SW480 (cell line): ENCODE data around the gene FLT1.

Experiments
- DNase-seq: peaks from one replicate; pipeline ENCODE4 v3.0.0-alpha.2; 2016; ENCODE audit warnings: low spot score

Gene FLT1

DNA sequence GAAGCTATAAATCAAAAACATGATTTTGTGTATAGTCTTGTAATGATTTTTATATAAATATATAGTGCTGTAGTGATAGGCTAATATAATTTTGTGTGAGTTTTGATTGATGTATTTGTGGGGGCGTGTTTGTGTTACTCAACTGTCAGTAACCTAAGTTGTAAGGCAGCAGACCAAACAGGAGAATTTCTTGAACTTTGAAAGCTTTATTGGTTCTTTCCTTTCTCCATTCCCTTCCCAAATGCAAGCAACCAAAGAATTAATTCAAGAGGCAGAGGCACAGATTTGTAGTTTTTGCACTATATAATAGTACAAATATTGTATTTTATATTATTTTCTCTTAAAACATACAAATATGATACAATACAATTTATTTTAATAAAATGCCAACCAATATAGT, 109.6 kb downstream of the FLT1 start:
- DNase-seq, result no peak

DNA sequence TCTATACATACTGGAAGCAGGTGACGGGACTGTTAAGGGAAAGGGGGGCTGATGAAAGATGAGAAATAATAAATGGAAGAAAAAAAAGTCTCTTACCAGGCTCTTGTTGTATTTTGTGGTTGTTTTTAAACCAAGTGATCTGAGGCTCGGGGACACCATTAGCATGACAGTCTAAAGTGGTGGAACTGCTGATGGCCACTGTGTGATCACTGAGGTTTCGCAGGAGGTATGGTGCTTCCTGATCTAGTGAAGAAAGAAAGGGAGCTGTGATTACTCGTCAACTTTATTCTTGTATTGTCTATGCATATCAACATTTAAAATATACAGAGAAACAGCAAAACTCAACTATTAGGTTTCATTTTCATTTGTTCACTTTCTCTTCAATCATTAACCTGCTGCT, 110.1 kb downstream of the FLT1 start:
- no peak for DNase-seq

GRCh38 chr13:28380319-28380718, 114.6 kb downstream of the FLT1 start:
- DNase-seq, result no peak

DNA sequence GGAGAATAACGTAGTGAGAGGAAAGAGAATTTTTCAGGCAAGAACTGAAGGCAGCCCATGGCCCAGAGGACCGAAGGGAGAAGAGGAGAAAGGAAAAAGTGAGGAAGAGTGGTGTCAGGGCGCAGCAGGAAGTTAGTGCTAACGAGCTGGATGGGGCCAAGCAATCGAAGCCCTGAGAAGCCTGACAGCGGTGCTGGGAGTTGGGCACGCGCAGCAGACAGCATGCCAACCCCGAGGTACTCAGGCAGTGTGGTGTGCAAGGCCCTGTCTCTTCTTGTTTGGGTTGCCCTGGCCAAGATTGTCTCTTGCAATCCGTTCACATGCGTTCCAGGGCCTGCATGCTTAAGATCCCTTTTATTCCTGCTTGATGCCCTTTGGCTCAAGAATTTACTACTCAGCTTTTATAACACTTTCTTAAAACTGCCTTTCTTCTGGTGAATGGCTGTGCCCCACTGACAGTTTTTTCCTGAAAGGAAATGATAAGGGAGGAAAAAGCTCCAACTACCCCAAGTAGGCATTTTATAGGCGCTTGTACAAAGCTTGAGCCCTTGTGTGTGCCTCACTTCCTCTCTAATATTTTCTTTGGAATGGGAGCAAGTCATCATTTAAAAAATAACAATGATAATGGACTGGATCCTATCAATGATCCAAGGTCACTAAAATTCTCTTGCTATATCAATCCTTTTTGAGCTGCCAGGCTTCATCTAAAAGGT, 115.4 kb downstream of the FLT1 start:
- DNase-seq, result no peak

DNA sequence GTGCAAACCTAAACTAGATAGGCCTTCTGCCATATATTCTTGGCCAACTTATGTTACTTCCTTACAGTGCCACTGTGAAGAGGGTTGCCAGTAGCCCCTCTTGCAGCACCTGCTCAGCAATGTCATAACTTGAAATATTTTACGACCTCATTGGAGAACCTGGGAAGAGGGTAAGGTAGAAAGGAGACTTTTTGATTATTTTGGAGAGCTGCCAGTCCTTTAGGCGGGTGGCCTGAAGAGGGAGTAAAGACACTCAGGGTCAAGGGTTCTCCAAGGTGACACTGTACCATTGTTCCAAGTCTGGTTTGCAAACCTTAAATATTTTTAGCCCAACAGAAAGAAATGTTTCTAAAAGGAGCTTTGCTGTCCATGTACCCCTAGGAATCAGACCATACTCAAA, 118.3 kb downstream of the FLT1 start:
- DNase-seq, result no peak

DNA sequence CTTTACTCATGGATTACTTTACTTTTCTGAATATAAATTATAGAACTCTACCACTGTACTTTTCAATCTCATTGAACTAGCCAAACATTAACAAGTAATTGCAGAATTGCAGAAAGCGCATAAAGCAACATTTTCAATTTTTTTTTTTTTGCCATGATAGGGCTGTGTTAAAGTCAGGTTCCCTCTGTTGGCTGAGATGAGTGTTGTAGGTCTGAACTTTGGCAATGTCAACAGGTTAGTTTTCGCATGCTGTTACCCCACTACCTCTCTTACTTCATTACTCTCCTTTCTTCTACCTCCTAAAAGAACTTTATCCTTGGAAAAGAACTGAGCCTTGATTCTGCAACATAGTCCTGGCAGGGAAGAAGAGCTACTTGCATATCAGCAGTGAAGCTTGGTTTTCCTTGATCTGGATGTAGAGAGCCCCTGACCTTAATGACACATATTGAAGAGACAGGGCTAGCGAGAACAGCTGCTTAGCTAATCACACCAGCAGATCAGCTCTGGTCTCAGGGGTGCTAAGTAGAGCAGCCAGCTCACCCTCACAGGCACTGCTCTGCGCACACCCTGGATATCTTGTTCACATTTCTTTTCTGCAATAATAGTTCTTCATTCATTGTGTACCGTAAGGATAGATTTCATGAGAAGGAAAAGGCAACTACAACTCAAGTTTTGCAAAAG, 119.5 kb downstream of the FLT1 start:
- DNase-seq, result no peak

GRCh38 chr13:28373810-28374209, 121.1 kb downstream of the FLT1 start:
- no peak for DNase-seq

- no peak for DNase-seq
These were observed 124.5 kb downstream of the FLT1 start for GRCh38 chr13:28370448-28370847.

GRCh38 chr13:28358708-28359107, 136.2 kb downstream of the FLT1 start:
- DNase-seq, result no peak

DNA sequence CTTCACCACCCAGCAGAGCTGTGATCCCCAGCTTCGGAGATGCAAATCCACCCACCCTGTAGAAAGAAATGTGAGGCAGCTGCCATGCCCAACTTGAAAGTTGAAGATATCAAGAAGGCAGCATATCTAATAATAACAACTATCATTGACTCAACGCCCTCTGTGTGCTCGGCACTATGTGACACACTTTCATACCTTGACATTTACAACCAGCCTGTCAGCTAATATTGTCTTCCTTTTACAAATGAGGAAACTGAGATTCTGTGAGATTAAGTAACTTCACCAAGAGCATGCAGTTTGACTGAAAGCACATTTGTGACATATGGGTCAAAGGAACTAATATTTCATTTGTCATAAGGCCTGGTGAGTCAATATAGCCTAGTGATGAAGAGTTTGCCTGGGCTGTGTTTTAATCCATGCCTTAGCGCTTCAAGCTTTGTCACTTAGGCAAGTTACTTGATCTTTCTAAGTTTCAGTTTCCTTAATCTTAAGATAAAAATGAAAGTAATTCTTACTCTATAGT, 137.0 kb downstream of the FLT1 start:
- DNase-seq, result no peak

GRCh38 chr13:28357247-28357825, 137.6 kb downstream of the FLT1 start:
- DNase-seq, result no peak

- no peak for DNase-seq
These were observed 138.3 kb downstream of the FLT1 start for GRCh38 chr13:28356561-28357021.

DNA sequence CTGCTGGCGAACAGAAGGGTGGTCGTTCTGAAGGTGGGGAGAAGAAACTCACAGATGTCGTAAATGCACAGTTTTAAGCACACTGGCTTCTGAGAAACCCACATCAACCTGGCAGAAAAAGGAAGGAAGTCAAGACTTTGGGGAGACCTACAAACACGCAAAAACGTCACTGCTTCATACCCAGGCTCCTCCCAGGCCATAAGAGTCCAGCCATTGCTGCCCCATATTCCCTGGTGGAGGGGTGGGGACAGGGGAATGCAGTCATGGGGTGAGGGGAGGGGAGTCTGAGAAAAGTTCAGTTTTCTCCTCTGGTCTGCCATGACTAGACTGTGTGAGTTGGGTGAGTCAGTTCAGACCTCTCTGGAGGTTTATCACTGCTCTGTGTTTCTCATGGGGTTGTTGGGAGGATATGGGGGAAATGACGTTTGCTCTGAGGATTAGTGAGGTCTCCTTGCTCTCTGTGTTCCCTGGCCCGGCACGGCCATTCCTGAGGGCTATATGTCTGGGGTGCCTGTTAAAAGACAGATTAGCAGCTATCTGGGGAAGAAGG, 139.0 kb downstream of the FLT1 start:
- no peak for DNase-seq

DNA sequence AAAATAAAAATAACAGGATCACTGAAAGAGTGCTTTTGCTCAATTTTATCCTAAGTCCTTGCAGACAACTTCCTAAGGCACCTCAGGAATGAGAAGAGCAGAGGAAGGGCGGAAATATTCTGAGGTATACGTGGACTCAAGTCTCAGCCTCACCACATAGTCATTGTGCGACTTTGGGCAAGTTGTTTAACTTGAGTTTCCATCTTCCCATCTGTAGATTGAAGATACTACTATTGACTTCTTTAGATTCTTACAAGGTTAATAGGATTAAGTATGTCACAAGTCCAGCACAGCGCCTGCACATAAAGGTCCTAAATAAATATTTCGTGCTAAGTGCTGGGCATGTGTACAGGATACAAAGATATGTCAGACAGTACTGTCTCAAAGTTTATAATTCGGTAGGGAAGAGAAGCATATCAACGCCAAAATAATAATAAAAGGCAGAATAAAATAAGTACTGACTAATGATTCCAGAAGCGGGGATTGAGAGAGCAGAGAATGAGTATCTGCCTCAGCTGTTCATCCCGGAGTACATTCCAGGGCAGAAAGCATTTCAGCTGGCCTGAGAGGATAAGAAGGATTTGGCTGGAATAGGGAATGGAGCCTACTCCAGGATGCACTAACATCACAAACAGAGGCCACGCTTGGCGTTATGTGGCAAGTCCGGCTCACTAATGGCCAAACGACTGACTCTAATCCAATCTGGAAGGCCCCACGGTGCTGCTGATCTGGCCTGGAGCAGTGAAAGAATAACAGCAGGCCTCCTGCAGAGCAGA, 139.7 kb downstream of the FLT1 start:
- DNase-seq, result no peak

- DNase-seq, result no peak
These were observed 141.2 kb downstream of the FLT1 start for GRCh38 chr13:28353679-28354078.

DNA sequence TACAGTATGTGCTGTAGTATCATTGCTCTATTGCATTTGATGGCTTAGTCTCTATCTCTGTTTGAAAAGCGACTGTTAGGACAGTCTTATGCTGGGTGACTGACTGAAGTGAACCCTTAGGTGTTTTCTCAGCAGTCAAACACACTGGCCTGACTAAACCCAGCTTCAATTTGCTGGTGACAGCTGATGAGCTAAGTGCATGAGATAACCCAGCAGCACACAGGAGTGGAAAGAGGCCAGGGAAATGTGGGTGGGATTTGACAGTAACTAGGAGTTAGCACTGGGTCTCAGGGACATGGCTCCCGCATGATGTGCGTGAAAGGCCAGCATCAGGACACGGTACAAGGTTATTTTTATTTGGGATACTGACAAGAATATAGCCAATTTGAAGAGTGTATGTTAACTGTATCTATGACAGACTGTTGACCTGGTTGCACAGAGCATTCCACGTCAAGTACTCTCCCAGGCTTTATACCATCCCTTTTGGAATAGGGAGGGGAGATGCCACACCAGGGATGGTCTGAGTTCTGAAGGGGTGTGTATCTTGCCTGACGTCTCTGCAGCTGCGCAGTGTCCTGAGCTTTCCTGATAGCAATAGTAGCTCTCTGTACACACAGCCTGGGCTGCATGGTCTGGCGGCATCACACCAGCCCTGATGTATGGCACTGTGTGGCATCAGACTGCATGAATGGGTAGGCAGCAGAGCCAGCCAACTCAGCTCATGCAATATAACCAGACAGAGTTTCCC, 144.8 kb downstream of the FLT1 start:
- no peak for DNase-seq

DNA sequence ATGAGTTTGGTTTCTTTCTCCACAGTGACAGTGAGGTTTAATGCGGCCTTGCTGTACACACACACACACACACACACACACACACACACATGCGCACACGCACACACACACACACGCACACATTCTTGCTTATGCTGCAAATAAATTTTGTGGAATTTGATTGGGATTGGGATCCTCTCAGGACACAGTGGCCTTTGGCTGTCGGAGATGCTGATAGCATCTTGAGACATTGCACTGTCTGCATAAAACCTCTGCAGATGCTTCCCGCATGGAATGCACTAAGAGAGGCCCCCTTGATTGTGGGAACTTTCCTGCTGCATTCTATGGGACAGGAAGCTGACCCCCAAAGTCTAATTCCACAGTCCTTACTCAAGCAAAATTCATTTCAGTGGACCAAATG, 145.6 kb downstream of the FLT1 start:
- no peak for DNase-seq

GRCh38 chr13:28347456-28348371, 147.2 kb downstream of the FLT1 start:
- no peak for DNase-seq

DNA sequence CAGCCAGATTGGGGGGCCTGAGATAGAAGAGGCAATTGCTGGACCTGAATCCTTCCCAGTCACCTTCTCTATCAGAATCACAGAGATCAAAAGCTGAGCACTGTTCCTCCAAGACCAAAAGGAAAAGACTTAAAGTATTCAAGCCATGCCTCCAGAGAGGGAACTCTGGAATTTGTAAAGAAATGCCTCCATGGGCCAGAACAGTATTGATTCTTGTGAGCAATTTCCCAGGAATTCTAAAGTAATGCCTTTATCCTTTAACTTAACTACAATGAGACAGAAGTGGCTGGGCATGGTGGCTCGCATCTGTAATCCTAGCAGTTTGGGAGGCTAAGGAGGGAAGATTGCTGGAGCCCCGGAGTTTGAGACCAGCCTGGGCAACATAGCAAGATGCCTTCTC, 148.8 kb downstream of the FLT1 start:
- no peak for DNase-seq

- DNase-seq, result no peak
These were observed 150.8 kb downstream of the FLT1 start for GRCh38 chr13:28344163-28344562.
